Neuronal stem cell (in vitro differentiated cells): ENCODE measurements around the gene CEBPB.
A peak's percentile ranks its signal among the peaks of the same experiment; 100 is the strongest.

Source experiments
- DNase-seq: peaks from one replicate; pipeline ENCODE4 v3.0.0-alpha.2; 2013; ENCODE audit warnings: low spot score
- H2AFZ ChIP-seq: one replicate; pipeline ENCODE4 v1.6.1; 2013; ENCODE audit warnings: mild to moderate bottlenecking, low read length, inconsistent platforms
- H2AK5ac ChIP-seq: 2 replicates; pipeline ENCODE4 v1.6.1; 2013; ENCODE audit warnings: low read depth, mild to moderate bottlenecking, inconsistent platforms, low read length, moderate library complexity, mixed read lengths
- H2BK120ac ChIP-seq: 2 replicates; pipeline ENCODE4 v1.6.1; 2013; ENCODE audit warnings: low read depth, mild to moderate bottlenecking, inconsistent platforms, low read length, moderate library complexity, mixed read lengths
- H2BK12ac ChIP-seq: one replicate; pipeline ENCODE4 v1.6.1; 2013; ENCODE audit warnings: low read length, inconsistent platforms
- H2BK15ac ChIP-seq: 2 replicates; pipeline ENCODE4 v1.6.1; 2013; ENCODE audit warnings: mild to moderate bottlenecking, low read length, inconsistent platforms, mixed read lengths
- H2BK5ac ChIP-seq: one replicate; pipeline ENCODE4 v1.6.1; 2013; ENCODE audit warnings: inconsistent platforms, mild to moderate bottlenecking, low read length, moderate library complexity
- H3K14ac ChIP-seq: one replicate; pipeline ENCODE4 v1.6.1; 2013; ENCODE audit warnings: low read length, inconsistent platforms
- H3K18ac ChIP-seq: 2 replicates; pipeline ENCODE4 v1.6.1; 2013; ENCODE audit warnings: low read length, inconsistent platforms
- H3K23ac ChIP-seq: 2 replicates; pipeline ENCODE4 v1.6.1; 2013; ENCODE audit warnings: low read depth, mild to moderate bottlenecking, mixed read lengths, low read length, inconsistent platforms; ENCODE audit not compliant: poor library complexity
- H3K27ac ChIP-seq: replicated peaks from 3 replicates; pipeline ENCODE4 v1.5.1; 2013; ENCODE audit warnings: low read length, inconsistent platforms
- H3K27me3 ChIP-seq, 3 experiments: 2 replicates each; pipeline ENCODE4 v1.6.1; 2013; ENCODE audit warnings: low read length in 3 of 3, mild to moderate bottlenecking in 2 of 3, inconsistent platforms in 1 of 3, low read depth in 1 of 3, mixed read lengths in 1 of 3, moderate library complexity in 1 of 3; ENCODE audit not compliant: control insufficient read depth in 3 of 3, insufficient read depth in 3 of 3
- H3K36me3 ChIP-seq, 2 donors: replicated peaks in 1 of 2; 2 replicates each; pipeline ENCODE4 v1.6.1; 2013; ENCODE audit warnings: low read length in 2 of 2; ENCODE audit not compliant: control insufficient read depth in 2 of 2, insufficient read depth in 2 of 2
- H3K4ac ChIP-seq: 2 replicates; pipeline ENCODE4 v1.6.1; 2013; ENCODE audit warnings: inconsistent platforms, mild to moderate bottlenecking, low read length, moderate library complexity
- H3K4me1 ChIP-seq, 2 donors: 1 replicate in 1 of 2; 2 replicates in 1 of 2; pipeline ENCODE4 v1.6.1; 2013; ENCODE audit warnings: low read length in 2 of 2, low read depth in 1 of 2; ENCODE audit not compliant: control insufficient read depth in 2 of 2, insufficient read depth in 1 of 2
- H3K4me2 ChIP-seq: one replicate; pipeline ENCODE4 v1.6.1; 2013; ENCODE audit warnings: mild to moderate bottlenecking, low read length, inconsistent platforms; ENCODE audit not compliant: insufficient read depth, poor library complexity, severe bottlenecking
- H3K4me3 ChIP-seq, 2 donors: 2 replicates each; pipeline ENCODE4 v1.5.1; 2013; ENCODE audit warnings: low read length in 2 of 2, mild to moderate bottlenecking in 2 of 2, inconsistent platforms in 1 of 2, moderate library complexity in 1 of 2
- H3K79me1 ChIP-seq: one replicate; pipeline ENCODE4 v1.6.1; 2013; ENCODE audit warnings: low read depth, mild to moderate bottlenecking, inconsistent platforms, low read length, moderate library complexity
- H3K9ac ChIP-seq: one replicate; pipeline ENCODE4 v1.6.1; 2013; ENCODE audit warnings: mild to moderate bottlenecking, low read depth, low read length, inconsistent platforms; ENCODE audit not compliant: poor library complexity
- H3K9me3 ChIP-seq, 2 donors: replicated peaks in 1 of 2; 2 replicates each; pipeline versions ENCODE3 to v1.6.1; 2013; ENCODE audit warnings: low read length in 2 of 2, mild to moderate bottlenecking in 2 of 2, inconsistent platforms in 1 of 2, low read depth in 1 of 2, mixed read lengths in 1 of 2, moderate library complexity in 1 of 2; ENCODE audit not compliant: control insufficient read depth in 2 of 2, insufficient read depth in 1 of 2
- H4K8ac ChIP-seq: one replicate; pipeline ENCODE4 v1.6.1; 2013; ENCODE audit warnings: low read depth, mild to moderate bottlenecking, inconsistent platforms, low read length, moderate library complexity
- H4K91ac ChIP-seq: one replicate; pipeline ENCODE4 v1.6.1; 2013; ENCODE audit warnings: low read length, low read depth, mild to moderate bottlenecking, inconsistent platforms; ENCODE audit not compliant: poor library complexity
- WGBS, 2 donors: extraction: QIAGEN DNeasy Blood & Tissue Kit; methylation state at CpG; one replicate each; pipeline ENCODE4 v1.1.7; 2013; ENCODE audit warnings: missing lambda C conversion rate in 2 of 2, mixed read lengths in 1 of 2; ENCODE audit not compliant: insufficient read length in 2 of 2, insufficient replicate concordance in 1 of 2; ENCODE audit errors: extremely low coverage in 2 of 2; 5-methylcytosine and 5-hydroxymethylcytosine counted together

The CEBPB gene

GRCh38 chr20:50226093-50226974 is 35.7 kb downstream of the CEBPB start:
- no peak overlapping the region for H3K4me2 ChIP-seq
- no peaks in the 10 kb centered on the region for H3K36me3 ChIP-seq
- no peak overlapping the region for H3K14ac ChIP-seq
- no peak overlapping the region for H3K18ac ChIP-seq
- H3K27me3 ChIP-seq, result peaks cover 0 to 9% (median 1%) of the 10 kb centered on the region in 3 experiments
- no peak overlapping the region for H4K8ac ChIP-seq
- WGBS, 2 donors, result no CpG with 5 or more reads among the region's 13 CpGs
- no peak overlapping the region for H3K4me3 ChIP-seq
- H4K91ac ChIP-seq, result no peak overlapping the region
- H3K23ac ChIP-seq, result no peak overlapping the region
- H3K79me1 ChIP-seq, result no peaks in the 10 kb centered on the region
- H2BK15ac ChIP-seq, result no peak overlapping the region
- H2AFZ ChIP-seq, result no peak overlapping the region
- no peaks in the 10 kb centered on the region for H3K9me3 ChIP-seq
- no peaks in the 10 kb centered on the region for H3K4me1 ChIP-seq
- no peak overlapping the region for H2BK120ac ChIP-seq
- DNase-seq, result no peak
- H2AK5ac ChIP-seq, result no peak overlapping the region
- no peak overlapping the region for H2BK5ac ChIP-seq
- no peak overlapping the region for H3K4ac ChIP-seq
- no peak overlapping the region for H2BK12ac ChIP-seq
- H3K27ac ChIP-seq, result no peak overlapping the region
- no peak overlapping the region for H3K9ac ChIP-seq

GRCh38 chr20:50227506-50227905 is 36.9 kb downstream of the CEBPB start:
- H3K27me3 ChIP-seq, result peaks cover 0 to 5% (median 1%) of the 10 kb centered on the region in 3 experiments

DNA sequence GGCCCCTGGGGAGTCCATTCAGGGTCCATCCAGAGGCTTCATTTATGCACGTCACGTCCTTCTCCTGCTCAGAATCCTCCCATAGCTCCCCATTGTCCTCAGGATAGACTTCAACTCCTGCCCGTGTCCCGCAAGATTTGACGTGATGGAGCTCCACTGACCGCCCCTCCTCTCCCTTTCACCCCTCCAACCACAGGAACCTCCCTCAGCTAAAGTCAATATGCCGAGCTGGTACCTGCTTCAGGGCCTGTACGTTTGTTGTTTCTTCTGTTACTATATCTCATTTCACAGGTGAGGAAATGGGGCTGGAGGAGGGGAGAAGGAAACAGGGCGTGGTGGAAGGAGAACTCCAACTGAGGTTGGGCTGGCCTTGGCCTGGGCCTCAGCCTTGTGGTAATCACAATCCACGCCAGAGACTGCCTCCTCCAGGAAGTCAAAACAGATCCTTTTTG is 38.6 kb downstream of the CEBPB start:
- Histone ChIP-seq H3K9ac (no peak overlapping the region), H4K91ac (no peak overlapping the region), H3K4me1 (no peaks in the 10 kb centered on the region), H3K23ac (no peak overlapping the region), H3K14ac (no peak overlapping the region), H4K8ac (no peak overlapping the region), H2AK5ac (no peak overlapping the region), H2BK5ac (peak overlapping the region; percentile 29), H3K18ac (peak overlapping the region; percentile 58), H2BK120ac (no peak overlapping the region), H3K27me3 (peaks cover 0 to 5% (median 1%) of the 10 kb centered on the region in 3 experiments), H3K4me3 (no peak overlapping the region), H2BK15ac (no peak overlapping the region), H3K27ac (no peak overlapping the region), H3K4ac (no peak overlapping the region), H3K36me3 (no peaks in the 10 kb centered on the region), H2BK12ac (no peak overlapping the region), H3K4me2 (no peak overlapping the region), H3K79me1 (no peaks in the 10 kb centered on the region), H2AFZ (no peak overlapping the region), H3K9me3 (no peaks in the 10 kb centered on the region)
- DNase-seq, result no peak
- no CpG with 5 or more reads among the region's 10 CpGs for WGBS, 2 donors

More at GRCh38 chr20:50227506-50227905, 36.9 kb downstream of the CEBPB start:
- no peaks in the 10 kb centered on the region for H3K36me3 ChIP-seq
- no peak overlapping the region for H3K4me3 ChIP-seq
- H2AFZ ChIP-seq, result no peak overlapping the region
- no peak overlapping the region for H2BK15ac ChIP-seq
- H3K27ac ChIP-seq, result no peak overlapping the region
- H3K4ac ChIP-seq, result no peak overlapping the region
- H3K18ac ChIP-seq, result peak overlapping the region; percentile 24
- no peak overlapping the region for H3K14ac ChIP-seq
- no CpG with 5 or more reads among the region's 3 CpGs for WGBS, 2 donors
- no peaks in the 10 kb centered on the region for H3K4me1 ChIP-seq
- DNase-seq, result no peak
- no peak overlapping the region for H2BK120ac ChIP-seq
- no peak overlapping the region for H4K8ac ChIP-seq
- H2BK12ac ChIP-seq, result no peak overlapping the region
- H3K9ac ChIP-seq, result no peak overlapping the region
- H3K79me1 ChIP-seq, result no peaks in the 10 kb centered on the region
- peak overlapping the region; percentile 71 for H2AK5ac ChIP-seq
- no peaks in the 10 kb centered on the region for H3K9me3 ChIP-seq
- H2BK5ac ChIP-seq, result no peak overlapping the region
- H4K91ac ChIP-seq, result no peak overlapping the region
- no peak overlapping the region for H3K23ac ChIP-seq
- H3K4me2 ChIP-seq, result no peak overlapping the region

- peak overlapping the region; percentile 67 for H3K18ac ChIP-seq
- H2AFZ ChIP-seq, result no peak overlapping the region
- DNase-seq, result no peak
- H3K4me3 ChIP-seq, result no peak overlapping the region
- no peaks in the 10 kb centered on the region for H3K9me3 ChIP-seq
- peak overlapping the region; percentile 59 for H3K23ac ChIP-seq
- H3K14ac ChIP-seq, result no peak overlapping the region
- H2AK5ac ChIP-seq, result no peak overlapping the region
- WGBS, 2 donors, result no CpG with 5 or more reads among the region's 7 CpGs
- no peaks in the 10 kb centered on the region for H3K4me1 ChIP-seq
- H3K9ac ChIP-seq, result peak overlapping the region; percentile 30
- peaks cover 0 to 5% (median 1%) of the 10 kb centered on the region in 3 experiments for H3K27me3 ChIP-seq
- peak overlapping the region; percentile 70 for H3K4ac ChIP-seq
- H2BK12ac ChIP-seq, result no peak overlapping the region
- H4K8ac ChIP-seq, result no peak overlapping the region
- no peak overlapping the region for H3K27ac ChIP-seq
- no peak overlapping the region for H3K4me2 ChIP-seq
- H2BK120ac ChIP-seq, result no peak overlapping the region
- no peak overlapping the region for H2BK5ac ChIP-seq
- H4K91ac ChIP-seq, result no peak overlapping the region
- no peaks in the 10 kb centered on the region for H3K36me3 ChIP-seq
- H3K79me1 ChIP-seq, result no peaks in the 10 kb centered on the region
- H2BK15ac ChIP-seq, result no peak overlapping the region
These were observed 39.6 kb downstream of the CEBPB start for GRCh38 chr20:50230184-50230583.
